ENCODE data around the gene METTL6.
"Not testable (repeated sequence)": the region's sequence is repeated elsewhere in the genome, so short reads cannot be mapped to it uniquely, and the experiment has no call there.

METTL6 gene

GRCh38 chr3:15390460-15390859 is 36.9 kb downstream of the METTL6 start:
- no peak overlapping the region for H3K27ac ChIP-seq
- no peaks in the 10 kb centered on the region for H3K27me3 ChIP-seq
- no peak overlapping the region for H3K4me3 ChIP-seq
- no peaks in the 10 kb centered on the region for H3K36me3 ChIP-seq
- intact Hi-C loops (cut with DNase I; ENCODE audit: low total_unique reads) = no loop called here
- TF ChIP-seq, protein P1, sequence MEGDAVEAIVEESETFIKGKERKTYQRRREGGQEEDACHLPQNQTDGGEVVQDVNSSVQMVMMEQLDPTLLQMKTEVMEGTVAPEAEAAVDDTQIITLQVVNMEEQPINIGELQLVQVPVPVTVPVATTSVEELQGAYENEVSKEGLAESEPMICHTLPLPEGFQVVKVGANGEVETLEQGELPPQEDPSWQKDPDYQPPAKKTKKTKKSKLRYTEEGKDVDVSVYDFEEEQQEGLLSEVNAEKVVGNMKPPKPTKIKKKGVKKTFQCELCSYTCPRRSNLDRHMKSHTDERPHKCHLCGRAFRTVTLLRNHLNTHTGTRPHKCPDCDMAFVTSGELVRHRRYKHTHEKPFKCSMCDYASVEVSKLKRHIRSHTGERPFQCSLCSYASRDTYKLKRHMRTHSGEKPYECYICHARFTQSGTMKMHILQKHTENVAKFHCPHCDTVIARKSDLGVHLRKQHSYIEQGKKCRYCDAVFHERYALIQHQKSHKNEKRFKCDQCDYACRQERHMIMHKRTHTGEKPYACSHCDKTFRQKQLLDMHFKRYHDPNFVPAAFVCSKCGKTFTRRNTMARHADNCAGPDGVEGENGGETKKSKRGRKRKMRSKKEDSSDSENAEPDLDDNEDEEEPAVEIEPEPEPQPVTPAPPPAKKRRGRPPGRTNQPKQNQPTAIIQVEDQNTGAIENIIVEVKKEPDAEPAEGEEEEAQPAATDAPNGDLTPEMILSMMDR (IDR thresholded peaks at IDR 0.05) = no peak
- DNase-seq = peak in 1 of 2 donors; percentile 32
- H3K4me1 ChIP-seq = no peaks in the 10 kb centered on the region
- peaks cover 0 to 12% (median 6%) of the 10 kb centered on the region in 3 donors for H3K9me3 ChIP-seq

DNA sequence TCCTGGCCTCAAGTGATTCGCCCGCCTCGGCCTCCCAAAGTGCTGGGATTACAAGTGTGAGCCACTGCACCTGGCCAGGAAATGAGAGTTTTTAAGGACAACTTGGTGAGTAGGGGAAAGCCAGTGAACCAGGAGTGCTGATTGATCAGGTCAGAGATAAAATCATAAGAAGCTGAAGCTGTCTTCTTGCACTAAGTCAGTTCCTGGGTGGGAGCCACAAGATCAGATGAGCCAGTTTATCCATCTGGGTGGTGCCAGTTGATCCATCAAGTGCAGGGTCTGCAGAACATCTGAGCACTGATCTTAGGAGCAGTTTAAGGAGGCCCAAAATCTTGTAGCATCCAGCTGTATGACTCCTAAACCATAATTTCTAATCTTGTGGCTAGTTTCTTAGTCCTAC is 39.0 kb downstream of the METTL6 start:
- DNase-seq; H3K27me3 ChIP-seq; H3K4me1 ChIP-seq; H3K4me3 ChIP-seq; H3K36me3 ChIP-seq; intact Hi-C loops (cut with DNase I; ENCODE audit: low total_unique reads); H3K27ac ChIP-seq: not testable (repeated sequence)
- H3K9me3 ChIP-seq = peaks cover 0 to 12% (median 6%) of the 10 kb centered on the region in 3 donors

GRCh38 chr3:15387735-15388134 is 39.6 kb downstream of the METTL6 start:
- Histone ChIP-seq H3K4me1 (no peaks in the 10 kb centered on the region), H3K4me3 (no peak overlapping the region), H3K27me3 (no peaks in the 10 kb centered on the region), H3K27ac (no peak overlapping the region), H3K36me3 (no peaks in the 10 kb centered on the region), H3K9me3 (peaks cover 0 to 12% (median 6%) of the 10 kb centered on the region in 3 donors)
- no peak for DNase-seq
- intact Hi-C loops (cut with DNase I; ENCODE audit: low total_unique reads) = no loop called here
- TF ChIP-seq, protein P1 (IDR thresholded peaks at IDR 0.05) = no peak

DNA sequence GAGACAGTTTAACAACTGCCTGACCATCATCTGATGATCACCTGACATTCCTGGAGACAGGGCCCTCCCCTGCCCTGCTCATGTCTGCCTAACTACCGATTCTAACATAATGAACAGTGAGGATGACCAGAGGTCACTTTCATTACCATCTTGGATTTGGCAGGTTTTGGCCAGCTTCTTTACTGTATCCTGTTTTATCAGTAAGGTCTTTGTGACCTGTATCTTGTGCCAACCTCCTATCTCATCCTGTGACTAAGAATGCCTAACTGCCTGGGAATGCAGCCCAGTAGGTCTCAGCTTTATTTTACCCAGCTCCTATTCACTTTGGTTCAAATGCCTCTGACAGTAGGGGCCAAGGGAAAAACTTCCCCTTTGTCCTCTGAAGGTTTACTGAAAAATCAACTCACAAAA is 40.2 kb downstream of the METTL6 start:
- TF ChIP-seq, protein P1 (IDR thresholded peaks at IDR 0.05) = no peak
- H3K36me3 ChIP-seq = no peaks in the 10 kb centered on the region
- DNase-seq = no peak
- H3K4me1 ChIP-seq = no peaks in the 10 kb centered on the region
- no peak overlapping the region for H3K27ac ChIP-seq
- H3K4me3 ChIP-seq = no peak overlapping the region
- no peaks in the 10 kb centered on the region for H3K27me3 ChIP-seq
- H3K9me3 ChIP-seq = peaks cover 0 to 12% (median 6%) of the 10 kb centered on the region in 3 donors
- intact Hi-C loops (cut with DNase I; ENCODE audit: low total_unique reads) = no loop called here

DNA sequence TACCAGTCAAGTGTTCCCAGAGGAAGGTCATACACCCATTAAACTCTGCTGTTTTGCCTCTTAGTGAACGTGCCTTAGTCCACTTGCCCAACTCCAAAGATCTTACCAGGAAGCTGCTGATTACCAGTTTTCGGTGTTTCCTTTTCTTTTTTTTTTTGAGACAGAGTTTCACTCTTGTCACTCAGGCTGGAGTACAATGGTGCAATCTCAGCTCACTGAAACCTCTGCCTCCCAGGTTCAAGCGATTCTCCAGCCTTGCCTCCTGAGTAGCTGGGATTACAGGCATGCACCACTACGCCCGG is 40.7 kb downstream of the METTL6 start:
- intact Hi-C loops (cut with DNase I; ENCODE audit: low total_unique reads); DNase-seq; H3K27ac ChIP-seq; H3K36me3 ChIP-seq; H3K4me1 ChIP-seq; H3K27me3 ChIP-seq; H3K4me3 ChIP-seq: not testable (repeated sequence)
- peaks cover 0 to 12% (median 6%) of the 10 kb centered on the region in 3 donors for H3K9me3 ChIP-seq

GRCh38 chr3:15385901-15386653 is 41.3 kb downstream of the METTL6 start:
- TF ChIP-seq, protein P1 (IDR thresholded peaks at IDR 0.05) = no peak
- H3K4me1 ChIP-seq = no peaks in the 10 kb centered on the region
- H3K27ac ChIP-seq = no peak overlapping the region
- H3K9me3 ChIP-seq = peaks cover 0 to 12% (median 6%) of the 10 kb centered on the region in 3 donors
- no peak for DNase-seq
- no peak overlapping the region for H3K4me3 ChIP-seq
- H3K27me3 ChIP-seq = no peaks in the 10 kb centered on the region
- intact Hi-C loops (cut with DNase I; ENCODE audit: low total_unique reads) = no loop called here
- no peaks in the 10 kb centered on the region for H3K36me3 ChIP-seq

DNA sequence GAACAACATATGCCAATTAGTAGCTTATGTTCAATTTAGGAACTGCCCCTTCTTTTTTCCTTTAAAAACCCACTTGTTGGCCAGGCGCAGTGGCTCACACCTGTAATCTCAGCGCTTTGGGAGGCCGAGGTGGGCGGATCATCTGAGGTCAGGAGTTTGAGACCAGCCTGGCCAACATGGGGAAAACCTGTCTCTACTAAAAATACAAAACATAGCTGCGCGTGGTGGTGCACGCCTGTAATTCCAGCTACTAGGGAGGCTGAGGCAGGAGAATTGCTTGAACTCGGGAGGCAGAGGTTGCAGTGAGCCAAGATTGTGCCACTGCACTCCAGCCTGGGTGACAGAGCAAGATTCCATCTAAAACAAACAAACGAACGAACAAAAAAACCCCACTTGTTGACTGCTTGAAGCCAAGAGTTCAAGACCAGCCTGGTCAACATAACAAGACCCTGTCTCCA is 42.1 kb downstream of the METTL6 start:
- H3K4me1 ChIP-seq; DNase-seq; H3K36me3 ChIP-seq; H3K27ac ChIP-seq; H3K27me3 ChIP-seq; intact Hi-C loops (cut with DNase I; ENCODE audit: low total_unique reads); H3K4me3 ChIP-seq: not testable (repeated sequence)
- H3K9me3 ChIP-seq = peaks cover 0 to 12% (median 6%) of the 10 kb centered on the region in 3 donors

Data from tibial artery (tissue), 4 donors.